Natural killer cell (primary cell): ENCODE data around the gene MBD3L2. TPM values are rescaled to one million over a fixed set of nuclear protein-coding genes. Genes with fewer than 3 reads are reported as not detected.
"Not testable (repeated sequence)": the region's sequence is repeated elsewhere in the genome, so short reads cannot be mapped to it uniquely, and the experiment has no call there.

Experiments used
- ATAC-seq, 3 donors: fragments of 150-1000 bp in 2 of 3; fragments of 200-7000 bp in 1 of 3; cut with Tn5 transposase; 1 replicate in 1 of 3; 2 replicates in 2 of 3; pipeline ENCODE4 v1.10.0; 2021; ENCODE audit warnings: mild to moderate bottlenecking in 2 of 3, moderate library complexity in 2 of 3
- DNase-seq, 2 donors: peaks; one replicate each; pipeline versions ENCODE4 v3.0.0 to v3.0.0-alpha.2; 2013 to 2021; ENCODE audit warnings: mixed read lengths in 1 of 2
- H3K27ac ChIP-seq: one replicate; pipeline ENCODE4 v1.5.1; 2013; ENCODE audit warnings: mild to moderate bottlenecking, low read length
- H3K27me3 ChIP-seq: one replicate; pipeline ENCODE4 v1.6.1; 2013; ENCODE audit warnings: low read length; ENCODE audit not compliant: control insufficient read depth, insufficient read depth
- H3K36me3 ChIP-seq: one replicate; pipeline ENCODE4 v1.6.1; 2013; ENCODE audit warnings: low read length; ENCODE audit not compliant: control insufficient read depth, insufficient read depth
- H3K4me1 ChIP-seq: one replicate; pipeline ENCODE4 v1.6.1; 2013; ENCODE audit warnings: low read length; ENCODE audit not compliant: control insufficient read depth, insufficient read depth
- H3K4me3 ChIP-seq: one replicate; pipeline ENCODE4 v1.5.1; 2013; ENCODE audit warnings: low read length
- H3K9me3 ChIP-seq: one replicate; pipeline ENCODE4 v1.6.1; 2013; ENCODE audit warnings: low read length; ENCODE audit not compliant: control insufficient read depth, insufficient read depth
- H3K27ac Mint-ChIP-seq, 2 donors: one replicate each; pipeline ENCODE4 v1.8.0; 2022; ENCODE audit warnings: mild to moderate bottlenecking in 2 of 2, mixed read lengths in 2 of 2, moderate library complexity in 1 of 2
- H3K27me3 Mint-ChIP-seq, 2 donors: one replicate each; pipeline ENCODE4 v1.8.0; 2022; ENCODE audit warnings: low read depth in 2 of 2, mixed read lengths in 2 of 2
- H3K36me3 Mint-ChIP-seq: one replicate; pipeline ENCODE4 v1.8.0; 2022; ENCODE audit warnings: mixed read lengths
- H3K4me1 Mint-ChIP-seq, 2 donors: one replicate each; pipeline ENCODE4 v1.8.0; 2022; ENCODE audit warnings: mixed read lengths in 2 of 2
- H3K4me3 Mint-ChIP-seq: one replicate; pipeline ENCODE4 v1.8.0; 2022; ENCODE audit warnings: mild to moderate bottlenecking, moderate library complexity, mixed read lengths
- H3K9me3 Mint-ChIP-seq, 2 donors: one replicate each; pipeline ENCODE4 v1.8.0; 2022; ENCODE audit warnings: mixed read lengths in 2 of 2
- WGBS: methylation state at CpG from one replicate; pipeline ENCODE4 v1.1.7; 2013; ENCODE audit warnings: missing lambda C conversion rate; ENCODE audit not compliant: insufficient coverage; 5-methylcytosine and 5-hydroxymethylcytosine counted together
- intact Hi-C: fragments of 100-400 bp; cut with micrococcal nuclease; formaldehyde crosslinking; loops from one replicate; pipeline ENCODE4 v1.14.2; 2022
- total RNA-seq, 4 donors: library from RNA; stranded (reverse); fragments of 120-200 nt in 1 of 4; gene quantifications; one replicate each; pipeline versions ENCODE4 v1.2.3 to v1.2.4, GENCODE V29; 2013 to 2022

The MBD3L2 gene
- total RNA-seq, 3 donors from 2014 or later (not counting 1 experiment from before 2014, with no cell fraction given), result not detected

GRCh38 chr19:7040079-7040478 is 9.0 kb upstream of the MBD3L2 start, which contains the start of gene MBD3L4:
Gene MBD3L4, minus strand, starts transcription at chr19:7040179. Its CDS starts 35 bp downstream, at chr19:7040144.
- H3K4me1 Mint-ChIP-seq, H3K36me3 Mint-ChIP-seq, H3K27ac Mint-ChIP-seq, ATAC-seq, H3K9me3 Mint-ChIP-seq, intact Hi-C loops, H3K27me3 Mint-ChIP-seq, DNase-seq, H3K36me3 ChIP-seq, H3K4me1 ChIP-seq, H3K27ac ChIP-seq, H3K4me3 ChIP-seq, H3K9me3 ChIP-seq, H3K27me3 ChIP-seq, H3K4me3 Mint-ChIP-seq: not testable (repeated sequence)
- WGBS, result no CpG with 5 or more reads among the region's 9 CpGs

GRCh38 chr19:7041563-7041962 is 7.6 kb upstream of the MBD3L2 start:
- H3K27me3 ChIP-seq, H3K4me1 Mint-ChIP-seq, H3K36me3 ChIP-seq, H3K4me3 ChIP-seq, ATAC-seq, H3K27ac Mint-ChIP-seq, H3K4me1 ChIP-seq, intact Hi-C loops, H3K36me3 Mint-ChIP-seq, DNase-seq, H3K9me3 ChIP-seq, H3K4me3 Mint-ChIP-seq, H3K27ac ChIP-seq, H3K27me3 Mint-ChIP-seq, H3K9me3 Mint-ChIP-seq: not testable (repeated sequence)
- no CpG with 5 or more reads among the region's 2 CpGs for WGBS

GRCh38 chr19:7051421-7051820 is 2.3 kb downstream of the MBD3L2 start:
- H3K4me1 Mint-ChIP-seq, H3K27ac ChIP-seq, intact Hi-C loops, H3K36me3 ChIP-seq, H3K9me3 Mint-ChIP-seq, H3K4me3 Mint-ChIP-seq, ATAC-seq, DNase-seq, H3K27ac Mint-ChIP-seq, H3K4me1 ChIP-seq, H3K27me3 ChIP-seq, H3K4me3 ChIP-seq, H3K27me3 Mint-ChIP-seq, H3K9me3 ChIP-seq, H3K36me3 Mint-ChIP-seq: not testable (repeated sequence)
- 100% methylated on average over 1 of the region's 5 CpGs for WGBS

- H3K4me1 ChIP-seq, H3K27ac ChIP-seq, H3K4me3 Mint-ChIP-seq, H3K4me1 Mint-ChIP-seq, ATAC-seq, DNase-seq, H3K9me3 ChIP-seq, H3K9me3 Mint-ChIP-seq, H3K36me3 Mint-ChIP-seq, H3K27me3 ChIP-seq, H3K4me3 ChIP-seq, H3K36me3 ChIP-seq, intact Hi-C loops, H3K27me3 Mint-ChIP-seq, H3K27ac Mint-ChIP-seq: not testable (repeated sequence)
- WGBS, result 100% methylated on average over 3 of the region's 7 CpGs
Observed at GRCh38 chr19:7052896-7053295, 3.8 kb downstream of the MBD3L2 start.

GRCh38 chr19:7054635-7055368 is 5.7 kb downstream of the MBD3L2 start:
- 96% methylated on average over 5 of the region's 14 CpGs for WGBS
- intact Hi-C loops, H3K4me1 Mint-ChIP-seq, ATAC-seq, DNase-seq, H3K27ac Mint-ChIP-seq, H3K36me3 Mint-ChIP-seq, H3K27me3 Mint-ChIP-seq, H3K4me3 ChIP-seq, H3K4me3 Mint-ChIP-seq, H3K27ac ChIP-seq, H3K27me3 ChIP-seq, H3K4me1 ChIP-seq, H3K36me3 ChIP-seq, H3K9me3 Mint-ChIP-seq, H3K9me3 ChIP-seq: not testable (repeated sequence)

GRCh38 chr19:7055679-7056078 is 6.6 kb downstream of the MBD3L2 start:
- ATAC-seq, H3K4me1 ChIP-seq, H3K4me3 ChIP-seq, H3K27me3 ChIP-seq, H3K9me3 ChIP-seq, H3K36me3 Mint-ChIP-seq, H3K27me3 Mint-ChIP-seq, H3K9me3 Mint-ChIP-seq, H3K27ac ChIP-seq, H3K36me3 ChIP-seq, H3K27ac Mint-ChIP-seq, DNase-seq, intact Hi-C loops, H3K4me3 Mint-ChIP-seq, H3K4me1 Mint-ChIP-seq: not testable (repeated sequence)
- 93% methylated on average over 4 of the region's 14 CpGs for WGBS

- H3K36me3 ChIP-seq, H3K27ac ChIP-seq, H3K9me3 ChIP-seq, H3K36me3 Mint-ChIP-seq, H3K27me3 Mint-ChIP-seq, intact Hi-C loops, H3K27ac Mint-ChIP-seq, H3K4me3 Mint-ChIP-seq, H3K4me1 Mint-ChIP-seq, ATAC-seq, H3K4me3 ChIP-seq, H3K9me3 Mint-ChIP-seq, DNase-seq, H3K4me1 ChIP-seq, H3K27me3 ChIP-seq: not testable (repeated sequence)
- WGBS, result 94% methylated on average over 7 of the region's 16 CpGs
Observed at GRCh38 chr19:7056371-7056770, 7.2 kb downstream of the MBD3L2 start.

- ATAC-seq, H3K27me3 ChIP-seq, H3K4me3 ChIP-seq, H3K27me3 Mint-ChIP-seq, H3K4me1 ChIP-seq, H3K4me1 Mint-ChIP-seq, H3K9me3 ChIP-seq, H3K9me3 Mint-ChIP-seq, H3K27ac Mint-ChIP-seq, H3K4me3 Mint-ChIP-seq, DNase-seq, intact Hi-C loops, H3K27ac ChIP-seq, H3K36me3 ChIP-seq, H3K36me3 Mint-ChIP-seq: not testable (repeated sequence)
- WGBS, result no CpG with 5 or more reads among the region's 8 CpGs
Observed at GRCh38 chr19:7058576-7058975, 9.5 kb downstream of the MBD3L2 start, which contains the start of gene MBD3L3. Gene MBD3L3, minus strand, starts transcription at chr19:7058676. Its CDS starts 71 bp downstream, at chr19:7058605.
